Neutrophil (primary cell): ENCODE data around the gene ZCCHC8.
"Not testable (repeated sequence)": the region's sequence is repeated elsewhere in the genome, so short reads cannot be mapped to it uniquely, and the experiment has no call there.

Experiments
- H3K27ac ChIP-seq: fragments of 200-600 bp; sonication (generic); 2 replicates; pipeline ENCODE4 v1.5.1; 2016; ENCODE audit warnings: mild to moderate bottlenecking, moderate library complexity
- H3K27me3 ChIP-seq: fragments of 200-600 bp; sonication (generic); 2 replicates; pipeline ENCODE4 v1.6.0; 2016; ENCODE audit warnings: mild to moderate bottlenecking
- H3K36me3 ChIP-seq: fragments of 200-600 bp; sonication (generic); 2 replicates; pipeline ENCODE4 v1.5.1; 2017
- H3K4me1 ChIP-seq, 2 experiments: fragments of 200-600 bp in 1 of 2; sonication (generic) in 1 of 2; 1 replicate in 1 of 2; 2 replicates in 1 of 2; pipeline versions ENCODE4 v1.5.1 to v1.6.1; 2013 to 2016; ENCODE audit warnings: low read depth in 1 of 2, low read length in 1 of 2, mild to moderate bottlenecking in 1 of 2, moderate library complexity in 1 of 2; ENCODE audit not compliant: control insufficient read depth in 1 of 2, insufficient read depth in 1 of 2
- H3K4me3 ChIP-seq, 2 experiments: fragments of 200-600 bp in 1 of 2; sonication (generic) in 1 of 2; 1 replicate in 1 of 2; 2 replicates in 1 of 2; pipeline ENCODE4 v1.5.1; 2013 to 2016; ENCODE audit warnings: low read depth in 1 of 2, low read length in 1 of 2, mild to moderate bottlenecking in 1 of 2, moderate library complexity in 1 of 2
- H3K9me3 ChIP-seq: fragments of 200-600 bp; sonication (generic); 2 replicates; pipeline ENCODE4 v1.5.1; 2016
- TF ChIP-seq, protein P1 (sequence below): fragments of 200-600 bp; sonication (generic); IDR thresholded peaks from 2 replicates; pipeline ENCODE4 v1.5.1; 2016; ENCODE audit warnings: antibody characterized with exemption

ZCCHC8 gene

DNA sequence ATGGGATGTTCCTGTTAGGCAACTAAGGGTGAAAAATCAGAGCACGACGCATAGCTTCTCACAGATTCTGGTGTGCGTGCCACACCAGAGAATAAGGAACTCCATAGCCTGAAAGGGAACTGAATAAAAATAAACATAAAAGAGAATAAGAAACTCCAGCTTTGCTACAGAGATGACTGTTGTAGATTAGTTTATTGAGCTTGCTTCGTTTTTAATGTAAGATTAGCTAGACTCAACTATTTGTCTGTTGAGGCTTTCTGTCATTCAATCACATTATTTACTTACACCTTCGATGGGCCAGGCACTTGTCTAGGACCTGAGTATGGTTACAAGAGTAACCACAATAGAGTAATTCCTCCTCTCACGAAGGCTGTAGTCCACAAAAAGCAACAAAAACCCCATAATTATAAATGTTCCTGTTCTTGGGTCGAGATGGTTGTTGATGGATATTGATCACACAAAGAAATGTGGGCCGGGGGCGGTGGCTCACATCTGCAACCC, 807 bp upstream of the ZCCHC8 start:
- Histone ChIP-seq H3K36me3 (peaks cover 35% of the 10 kb centered on the region), H3K9me3 (no peaks in the 10 kb centered on the region), H3K4me3 (peak overlapping the region; percentile 75 to 91), H3K4me1 (peaks cover 30 to 34% of the 10 kb centered on the region in 2 experiments), H3K27me3 (no peaks in the 10 kb centered on the region), H3K27ac (peak overlapping the region; percentile 92)
- TF ChIP-seq, protein P1, sequence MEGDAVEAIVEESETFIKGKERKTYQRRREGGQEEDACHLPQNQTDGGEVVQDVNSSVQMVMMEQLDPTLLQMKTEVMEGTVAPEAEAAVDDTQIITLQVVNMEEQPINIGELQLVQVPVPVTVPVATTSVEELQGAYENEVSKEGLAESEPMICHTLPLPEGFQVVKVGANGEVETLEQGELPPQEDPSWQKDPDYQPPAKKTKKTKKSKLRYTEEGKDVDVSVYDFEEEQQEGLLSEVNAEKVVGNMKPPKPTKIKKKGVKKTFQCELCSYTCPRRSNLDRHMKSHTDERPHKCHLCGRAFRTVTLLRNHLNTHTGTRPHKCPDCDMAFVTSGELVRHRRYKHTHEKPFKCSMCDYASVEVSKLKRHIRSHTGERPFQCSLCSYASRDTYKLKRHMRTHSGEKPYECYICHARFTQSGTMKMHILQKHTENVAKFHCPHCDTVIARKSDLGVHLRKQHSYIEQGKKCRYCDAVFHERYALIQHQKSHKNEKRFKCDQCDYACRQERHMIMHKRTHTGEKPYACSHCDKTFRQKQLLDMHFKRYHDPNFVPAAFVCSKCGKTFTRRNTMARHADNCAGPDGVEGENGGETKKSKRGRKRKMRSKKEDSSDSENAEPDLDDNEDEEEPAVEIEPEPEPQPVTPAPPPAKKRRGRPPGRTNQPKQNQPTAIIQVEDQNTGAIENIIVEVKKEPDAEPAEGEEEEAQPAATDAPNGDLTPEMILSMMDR = no peak

DNA sequence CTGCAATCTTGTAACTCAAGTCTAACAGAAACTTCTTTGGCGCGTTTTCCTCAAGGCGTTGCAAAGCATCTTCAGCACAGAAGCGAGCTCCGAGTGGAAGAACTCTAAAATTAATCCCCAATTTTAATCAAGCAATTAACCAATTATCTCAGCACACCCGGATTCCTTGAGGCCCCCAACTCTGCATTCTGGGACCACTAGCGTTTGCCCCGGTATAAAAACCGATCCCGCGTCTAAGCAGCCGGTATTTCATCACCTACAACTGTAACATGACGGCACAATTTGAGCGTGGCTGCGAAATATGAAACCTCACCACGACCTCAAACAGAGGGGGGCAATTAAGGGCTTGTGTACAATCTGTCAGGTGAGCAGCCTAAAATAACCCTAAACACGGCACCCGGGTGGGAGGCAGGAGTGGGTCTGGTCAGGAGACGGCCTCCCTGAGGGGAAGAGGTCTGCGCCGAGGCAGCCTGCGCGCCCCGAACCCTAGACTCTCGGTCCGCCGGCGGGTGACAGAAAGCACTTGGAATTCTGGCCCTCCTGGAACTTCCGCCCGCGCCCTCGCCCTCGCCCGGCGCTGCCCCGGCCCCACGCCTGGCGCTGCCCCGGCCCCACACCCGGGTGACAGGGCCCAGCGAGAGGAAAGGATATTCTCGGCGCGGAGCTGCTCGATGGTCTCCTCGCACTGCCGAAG, 594 bp downstream of the ZCCHC8 start:
- Histone ChIP-seq H3K4me3 (peak overlapping the region; percentile 75 to 91), H3K27ac (peak overlapping the region; percentile 92), H3K9me3 (no peaks in the 10 kb centered on the region), H3K27me3 (no peaks in the 10 kb centered on the region), H3K36me3 (peaks cover 21% of the 10 kb centered on the region), H3K4me1 (peaks cover 24 to 28% of the 10 kb centered on the region in 2 experiments)
- TF ChIP-seq, protein P1 = no peak

DNA sequence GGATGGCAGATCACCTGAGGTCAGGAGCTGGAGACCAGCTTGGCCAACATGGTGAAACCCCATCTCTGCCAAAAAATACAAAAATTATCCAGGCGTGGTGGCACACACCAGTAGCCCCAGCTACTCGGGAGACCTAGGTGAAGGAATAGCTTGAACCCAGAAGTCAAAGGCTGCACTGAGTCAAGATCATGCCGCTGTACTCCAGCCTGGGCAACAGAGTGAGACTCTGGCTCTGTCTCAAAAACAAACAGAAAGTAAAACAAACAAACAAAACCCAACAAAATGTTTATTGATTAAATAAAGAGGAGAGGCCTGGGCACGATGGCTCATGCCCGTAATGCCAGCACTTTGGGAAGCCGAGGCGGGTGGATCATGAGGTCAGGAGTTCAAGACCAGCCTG, 5.5 kb downstream of the ZCCHC8 start:
- TF ChIP-seq, protein P1 = no peak
- Histone ChIP-seq H3K27me3 (no peaks in the 10 kb centered on the region), H3K36me3 (peaks cover 18% of the 10 kb centered on the region), H3K4me1 (peaks cover 11 to 15% of the 10 kb centered on the region in 2 experiments), H3K9me3 (no peaks in the 10 kb centered on the region), H3K27ac (no peak overlapping the region), H3K4me3 (no peak overlapping the region)

DNA sequence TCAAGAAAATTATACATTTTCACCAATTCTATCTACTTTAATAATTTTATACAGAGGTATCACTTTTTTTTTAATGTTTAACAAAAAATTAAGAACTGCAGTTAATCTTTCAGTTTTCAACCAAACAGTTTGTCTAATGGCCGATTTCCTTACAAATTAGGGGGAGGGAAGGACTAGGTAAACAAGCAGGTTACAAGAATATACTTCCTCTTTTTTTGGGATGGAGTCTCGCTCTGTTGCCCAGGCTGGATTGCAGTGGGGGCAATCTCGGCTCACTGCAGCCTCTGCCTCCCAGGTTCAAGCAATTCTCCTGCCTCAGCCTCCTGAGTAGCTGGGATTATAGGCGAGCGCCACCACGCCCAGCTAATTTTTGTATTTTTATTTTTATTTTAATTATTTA, 7.5 kb downstream of the ZCCHC8 start:
- H3K36me3 ChIP-seq = peaks cover 36% of the 10 kb centered on the region
- not testable (repeated sequence) for H3K4me1 ChIP-seq, H3K4me3 ChIP-seq

DNA sequence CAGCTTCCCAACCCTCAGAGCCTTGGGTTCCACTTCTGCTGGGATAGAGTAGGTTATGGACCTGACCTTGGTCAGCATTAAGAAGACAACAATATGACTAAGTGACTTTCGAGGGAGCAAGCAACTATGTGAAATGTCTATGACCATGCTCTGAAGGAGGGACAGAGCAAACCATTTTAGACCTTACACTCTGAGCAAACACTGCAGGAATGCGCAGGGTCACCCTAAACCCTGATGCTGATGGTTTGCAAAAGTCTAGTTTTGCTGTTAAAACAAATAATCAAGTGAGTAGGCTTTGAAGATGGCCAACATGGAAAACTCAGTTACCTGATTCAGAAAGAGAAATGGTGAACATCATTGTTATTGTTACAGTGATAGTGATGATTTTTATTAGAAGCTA, 8.7 kb downstream of the ZCCHC8 start:
- peaks cover 49% of the 10 kb centered on the region for H3K36me3 ChIP-seq
- no peak overlapping the region for H3K4me3 ChIP-seq
- H3K9me3 ChIP-seq = no peaks in the 10 kb centered on the region
- H3K27me3 ChIP-seq = no peaks in the 10 kb centered on the region
- no peaks in the 10 kb centered on the region for H3K4me1 ChIP-seq
- TF ChIP-seq, protein P1 = no peak
- no peak overlapping the region for H3K27ac ChIP-seq

More for the DNA sequence above, 7.5 kb downstream of the ZCCHC8 start:
- not testable (repeated sequence) for H3K9me3 ChIP-seq, H3K27me3 ChIP-seq
- H3K27ac ChIP-seq = peak overlapping the region; percentile 41

DNA sequence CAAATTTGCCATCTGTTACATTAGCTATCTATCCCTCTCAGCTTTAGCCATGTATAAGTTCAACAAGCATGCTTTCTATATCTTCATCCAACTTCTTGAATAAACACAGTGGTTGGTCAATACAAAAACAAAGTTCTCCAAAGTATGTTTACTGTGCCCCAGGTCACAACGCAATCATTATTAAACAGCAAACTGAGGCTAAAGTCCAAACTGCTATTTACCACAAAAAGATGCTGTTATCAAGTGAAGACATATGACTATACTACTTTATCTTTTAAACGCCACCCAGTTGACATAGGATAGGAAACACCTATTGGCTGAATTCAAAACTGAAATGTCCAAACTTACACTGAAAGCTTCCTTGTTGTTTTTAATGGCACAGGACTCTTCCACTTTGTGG, 11.7 kb downstream of the ZCCHC8 start:
- peaks cover 70% of the 10 kb centered on the region for H3K36me3 ChIP-seq
- H3K9me3 ChIP-seq = no peaks in the 10 kb centered on the region
- TF ChIP-seq, protein P1 = no peak

DNA sequence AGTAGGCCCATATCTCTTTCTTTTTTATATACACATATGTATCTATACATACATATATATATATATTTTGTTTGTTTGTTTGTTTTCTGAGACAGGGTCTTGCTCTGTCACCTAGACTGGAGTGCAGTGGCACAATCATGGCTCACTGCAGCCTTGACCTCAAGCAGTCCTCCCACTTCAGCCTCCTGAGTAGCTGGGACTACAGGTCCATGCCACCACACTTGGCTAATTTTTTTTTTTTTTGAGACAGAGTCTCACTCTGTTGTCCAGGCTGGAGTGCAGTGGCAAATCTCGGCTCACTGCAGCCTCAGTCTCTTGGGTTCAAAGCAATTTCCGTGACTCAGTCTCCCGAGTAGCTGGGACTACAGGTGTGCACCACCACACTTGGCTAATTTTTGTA, 12.9 kb downstream of the ZCCHC8 start:
- not testable (repeated sequence) for H3K27me3 ChIP-seq, H3K4me1 ChIP-seq, H3K4me3 ChIP-seq, H3K9me3 ChIP-seq, H3K27ac ChIP-seq
- H3K36me3 ChIP-seq = peaks cover 79% of the 10 kb centered on the region

More for the DNA sequence above, 11.7 kb downstream of the ZCCHC8 start:
- Histone ChIP-seq H3K4me3 (no peak overlapping the region), H3K4me1 (no peaks in the 10 kb centered on the region), H3K27me3 (no peaks in the 10 kb centered on the region), H3K27ac (no peak overlapping the region)
